SKM-1 (cell line): ENCODE data around the gene TCFL5.
"Not testable (repeated sequence)": the region's sequence is repeated elsewhere in the genome, so short reads cannot be mapped to it uniquely, and the experiment has no call there.

Experiments
- DNase-seq: peaks from one replicate; lab custom pipeline; 2025; ENCODE audit not compliant: unreplicated experiment; lab: John Stamatoyannopoulos, UW

The TCFL5 gene

DNA sequence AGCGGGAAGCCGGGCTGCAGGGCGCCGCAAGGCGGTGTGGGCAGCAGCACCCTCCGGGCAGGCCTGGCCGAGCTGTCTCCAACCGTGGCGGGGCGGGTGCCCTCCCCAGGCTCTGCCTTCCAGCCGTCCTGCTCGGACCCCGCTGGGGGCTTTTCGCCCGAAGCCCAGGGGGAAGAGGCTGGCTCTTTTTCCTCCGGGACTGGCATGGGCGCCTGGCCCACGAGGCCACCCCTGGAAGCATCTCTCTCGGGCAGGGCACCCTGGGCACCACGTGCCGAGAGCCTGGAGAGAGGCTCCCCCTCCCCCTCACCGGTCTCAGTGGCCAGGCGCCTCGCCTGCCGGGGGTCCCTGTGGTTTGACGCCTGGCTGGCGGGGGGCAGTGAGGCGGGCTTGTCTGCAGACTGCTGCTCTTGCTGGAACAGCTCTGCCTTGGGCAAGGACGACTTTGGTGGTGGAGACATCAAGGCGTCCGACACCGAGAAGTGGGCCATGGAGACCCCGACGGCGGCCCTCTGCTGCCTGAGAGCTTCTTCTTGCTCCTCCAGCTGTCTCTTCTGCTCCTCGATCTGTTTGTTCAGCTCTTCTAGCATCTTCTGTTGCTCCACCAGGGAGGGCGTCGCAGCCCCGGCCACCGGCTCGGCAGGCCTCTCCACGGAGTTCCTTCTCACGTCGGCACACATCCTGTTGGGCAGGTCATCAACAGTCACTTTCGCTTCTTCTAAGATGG, 19.5 kb upstream of the TCFL5 start:
- DNase-seq: no peak

DNA sequence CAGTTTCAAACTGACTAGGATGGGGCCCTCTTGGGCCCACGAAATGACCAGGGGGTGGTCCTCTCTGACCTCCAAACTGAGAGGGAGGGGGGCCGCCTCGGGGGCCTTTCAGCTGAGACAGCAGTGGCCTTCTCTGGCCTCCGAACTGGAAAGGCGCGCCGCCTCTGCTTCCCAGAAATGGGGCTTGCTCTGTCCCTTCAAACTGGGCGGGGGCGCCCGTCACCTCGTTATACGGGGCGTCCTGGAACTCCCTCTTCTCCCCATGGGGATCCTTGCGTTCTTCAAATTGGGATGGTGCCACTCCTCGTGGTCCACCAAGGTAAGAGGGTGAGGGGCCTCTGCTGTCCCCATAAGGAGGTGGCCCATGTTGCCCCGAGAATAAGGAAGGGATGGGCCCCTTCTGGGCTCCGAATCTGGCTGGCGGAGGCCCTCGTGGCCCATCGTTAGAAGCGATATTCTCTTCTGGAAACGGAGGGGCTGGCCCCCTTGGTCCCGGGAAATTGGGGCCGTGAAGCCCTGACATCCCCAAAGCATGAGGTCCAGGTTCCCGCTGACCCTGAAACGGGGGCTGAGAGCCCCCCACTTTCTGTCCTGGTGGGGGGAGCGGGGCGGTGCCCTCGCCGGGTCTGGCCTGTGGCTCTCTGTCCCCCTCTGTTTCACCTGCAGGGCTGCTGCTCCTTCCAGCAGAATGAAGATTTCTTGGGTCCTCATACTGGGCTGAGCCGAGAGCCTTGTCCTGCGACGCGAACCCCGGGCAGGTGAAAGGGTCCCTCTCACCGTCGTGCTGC, 18.7 kb upstream of the TCFL5 start:
- no peak for DNase-seq

DNA sequence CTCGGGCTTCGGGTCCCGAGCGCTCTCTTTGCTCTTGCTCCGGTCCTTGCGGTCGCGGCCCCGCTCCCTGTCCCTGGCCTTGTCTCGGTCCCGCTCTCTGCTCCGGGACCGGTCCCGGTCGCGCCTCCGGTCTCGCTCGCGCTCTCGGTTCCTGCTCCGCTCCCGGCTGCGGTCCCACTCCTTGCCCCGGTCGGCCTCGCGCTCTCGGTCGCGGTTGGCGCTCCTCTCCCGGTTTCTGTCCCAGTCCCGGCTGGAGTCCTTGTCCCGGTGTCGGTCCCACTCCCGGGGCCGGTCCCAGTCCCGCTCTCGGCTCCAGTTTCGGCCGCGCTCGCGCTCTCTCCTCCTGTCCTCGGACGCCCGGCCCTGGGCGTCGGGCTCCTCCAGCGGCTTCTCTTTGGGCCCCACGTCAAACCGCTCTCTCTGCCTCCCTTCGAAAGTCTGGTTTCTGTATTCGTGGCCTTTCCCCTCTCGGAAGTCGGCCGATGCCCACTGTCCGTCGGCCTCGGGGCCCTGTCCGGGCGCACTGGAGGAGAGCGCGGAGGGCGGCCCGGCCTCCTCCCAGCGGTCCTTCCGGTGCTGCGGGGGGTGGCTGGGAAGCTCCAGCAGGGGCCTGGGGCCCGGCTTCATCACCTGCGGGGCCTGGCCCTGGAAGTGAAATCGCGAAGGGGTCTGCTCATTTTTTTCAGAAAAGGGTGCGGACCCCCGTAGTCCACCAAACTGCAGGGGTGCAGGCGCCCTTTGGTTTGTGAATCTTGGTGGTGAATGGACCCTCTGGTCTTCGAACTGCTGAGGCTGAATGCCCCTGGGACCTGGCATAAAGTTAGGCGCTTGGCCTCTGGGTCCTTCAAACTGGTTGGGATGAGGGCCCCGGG, 17.9 kb upstream of the TCFL5 start:
- no peak for DNase-seq

DNA sequence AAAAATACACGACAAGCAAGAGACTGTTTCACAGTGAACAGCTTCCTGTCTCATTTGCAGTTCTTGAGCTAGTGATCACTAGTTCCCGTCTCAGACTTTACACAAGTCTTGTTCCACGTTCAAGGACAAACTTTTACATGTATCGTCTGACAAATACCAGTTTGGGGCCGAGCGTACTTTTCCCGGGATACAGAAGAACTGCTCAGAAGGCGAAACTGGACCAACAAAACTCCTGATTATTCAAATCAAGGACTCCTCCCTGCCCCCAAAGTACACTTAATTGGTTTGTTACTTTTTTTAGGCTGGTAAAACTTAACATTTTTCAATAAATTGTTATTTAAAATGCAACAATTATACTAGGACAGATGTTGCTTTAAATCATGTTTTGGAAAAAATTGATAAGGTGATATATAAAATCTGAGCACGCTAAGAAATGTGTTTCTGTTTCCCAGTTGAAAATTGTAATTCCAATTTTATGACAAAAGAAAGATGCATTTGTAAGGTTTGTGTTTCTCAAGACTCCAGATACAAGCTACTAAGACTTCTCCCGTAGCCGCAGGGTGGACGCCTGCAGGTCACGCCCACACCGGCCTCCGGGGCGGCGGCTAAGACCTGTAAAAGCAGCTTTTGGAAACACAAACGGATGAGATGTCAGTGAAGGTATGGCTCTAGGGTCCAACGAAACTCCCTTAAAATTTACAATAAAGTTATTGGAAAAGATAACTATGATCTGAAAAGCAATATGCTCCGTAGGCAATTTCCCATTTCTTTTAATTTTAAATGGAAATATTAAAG, 16.8 kb upstream of the TCFL5 start:
- no peak for DNase-seq

DNA sequence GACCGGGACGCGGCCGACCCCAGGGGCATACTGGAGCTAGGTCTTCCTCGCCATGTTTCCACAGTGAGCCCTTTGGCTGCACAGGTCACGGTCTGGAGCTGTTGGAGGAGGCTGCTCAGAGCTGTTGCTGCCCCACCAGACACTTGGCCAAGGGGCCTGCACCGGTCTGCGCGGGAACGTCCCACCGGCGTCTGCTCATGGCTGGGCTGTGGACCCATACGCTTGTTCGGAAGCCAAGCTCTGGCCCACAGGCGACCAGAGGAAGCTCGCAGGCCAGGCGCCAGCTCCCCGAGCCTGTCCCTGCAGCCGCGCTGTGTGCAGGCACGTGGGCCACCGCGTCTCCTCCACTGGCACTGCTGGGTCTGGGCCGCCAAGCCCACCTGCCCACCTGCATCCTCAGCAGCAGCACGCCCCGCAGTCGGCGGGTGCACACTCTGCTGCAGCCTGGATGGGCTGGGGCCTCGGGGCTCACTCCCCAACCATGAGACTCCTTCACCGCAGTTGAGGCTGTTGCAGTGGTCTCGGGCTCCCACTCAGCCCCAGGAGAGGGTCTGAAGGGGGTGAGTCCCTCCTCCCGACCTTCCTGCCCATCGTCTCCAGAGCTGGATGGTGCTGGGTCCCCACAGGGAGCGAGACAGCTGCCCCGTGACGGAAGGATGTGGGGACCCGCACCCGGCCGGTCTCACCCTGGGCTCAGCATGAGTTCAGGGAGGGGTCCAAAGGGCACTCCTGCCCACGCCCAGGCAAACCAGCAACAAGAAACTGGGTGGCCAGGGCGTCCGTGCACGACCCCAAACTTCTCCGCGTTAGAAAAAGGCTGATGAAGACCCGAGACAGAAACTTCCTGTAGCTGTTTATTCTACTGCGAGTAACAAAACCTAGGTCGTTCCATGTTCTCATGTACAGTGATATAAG, 15.5 kb upstream of the TCFL5 start:
- DNase-seq: no peak

DNA sequence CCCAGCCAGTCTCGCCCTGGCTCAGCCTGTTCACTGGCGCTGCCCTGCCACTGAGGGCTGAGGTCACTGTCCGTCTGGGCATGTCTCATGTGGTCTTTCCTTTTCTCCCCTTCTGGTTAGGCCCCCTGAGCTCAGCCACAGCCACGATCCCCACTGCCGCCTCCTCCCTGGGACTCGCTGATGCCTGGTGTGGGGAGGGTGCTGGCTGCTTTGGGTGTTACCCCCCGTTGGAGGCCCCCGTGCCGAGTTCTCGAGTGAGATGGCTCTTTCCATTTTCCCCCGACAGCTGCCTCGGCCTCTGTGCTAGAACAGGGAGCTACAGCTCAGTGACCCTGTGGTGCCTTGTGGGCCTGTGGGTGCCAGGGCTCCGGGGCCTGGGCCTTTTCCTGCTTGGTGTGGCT, 14.9 kb upstream of the TCFL5 start:
- DNase-seq: no peak

DNA sequence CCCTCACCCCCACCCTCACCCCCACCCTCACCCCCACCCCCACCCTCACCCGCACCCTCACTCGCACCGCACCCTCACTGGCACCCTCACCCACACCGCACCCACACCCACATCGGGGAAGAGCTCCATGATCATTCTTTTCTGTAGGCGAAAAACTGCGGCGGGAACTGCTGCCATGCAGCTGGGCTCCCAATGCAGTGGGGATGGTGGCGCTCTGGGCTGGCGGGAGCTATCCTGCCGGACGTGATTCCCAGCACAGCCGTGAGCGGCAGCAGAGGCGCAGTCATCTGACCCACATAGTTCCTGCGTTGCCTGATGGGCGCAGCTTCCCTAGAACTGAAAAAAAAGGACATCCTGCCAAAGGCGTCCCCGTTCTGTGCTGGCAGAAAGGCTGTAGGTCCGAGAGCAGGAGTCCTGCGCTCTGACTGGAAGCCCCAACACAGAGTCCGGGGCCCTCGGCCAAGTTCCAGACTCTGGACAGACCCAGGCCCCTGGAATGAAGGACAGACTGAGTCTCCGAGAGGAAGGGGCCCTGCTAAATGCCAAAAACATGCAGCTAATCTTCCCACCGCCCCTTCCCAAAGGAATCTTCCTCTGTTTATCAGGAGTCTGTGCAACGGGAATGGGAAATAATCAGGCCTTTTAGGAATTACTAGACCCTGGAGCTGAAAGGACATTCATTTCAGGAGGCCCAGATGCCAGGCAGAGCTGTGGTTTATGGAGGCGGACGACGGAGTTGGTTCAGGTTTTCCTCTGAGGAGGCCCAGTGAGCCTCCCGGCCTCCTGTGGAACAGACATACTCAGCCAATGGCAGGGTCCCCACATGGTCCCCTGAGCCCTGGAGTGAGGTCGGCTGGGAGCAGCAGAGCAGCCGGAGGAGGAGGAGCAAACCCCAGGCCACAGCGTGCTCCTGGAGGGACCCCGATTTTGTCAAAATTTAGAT, 14.1 kb upstream of the TCFL5 start:
- no peak for DNase-seq

DNA sequence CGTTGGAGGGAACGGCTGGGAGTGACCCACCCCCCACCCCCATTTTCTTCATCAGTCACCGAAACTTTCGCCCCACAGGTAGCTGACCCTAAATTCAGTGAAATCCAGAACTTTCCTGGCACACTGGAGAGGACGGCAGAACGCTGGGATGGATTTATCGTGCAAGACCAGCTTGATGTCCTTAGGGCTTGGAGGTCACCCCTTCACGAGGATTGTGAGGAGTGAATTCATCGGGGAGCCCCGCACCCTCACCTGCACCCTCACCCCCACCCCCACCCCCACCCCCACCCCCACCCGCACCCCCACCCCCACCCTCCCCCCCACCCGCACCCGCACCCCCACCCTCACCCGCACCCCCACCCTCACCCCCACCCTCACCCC, 13.3 kb upstream of the TCFL5 start:
- DNase-seq: no peak

DNA sequence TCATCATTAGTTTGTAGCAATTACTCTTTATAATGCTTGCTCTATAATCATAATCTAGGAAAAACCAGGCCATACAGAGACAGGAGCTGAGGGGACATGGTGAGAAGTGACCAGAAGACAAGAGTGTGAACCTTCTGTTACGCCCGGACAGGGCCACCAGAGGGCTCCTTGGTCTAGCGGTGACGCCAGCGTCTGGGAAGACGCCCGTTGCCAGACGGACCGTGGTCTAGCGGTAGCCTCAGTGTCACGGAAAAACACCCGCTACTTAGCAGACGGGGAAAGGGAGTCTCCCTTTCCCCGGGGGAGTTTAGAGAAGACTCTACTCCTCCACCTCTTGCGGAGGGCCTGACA, 12.0 kb upstream of the TCFL5 start:
- not testable (repeated sequence) for DNase-seq

DNA sequence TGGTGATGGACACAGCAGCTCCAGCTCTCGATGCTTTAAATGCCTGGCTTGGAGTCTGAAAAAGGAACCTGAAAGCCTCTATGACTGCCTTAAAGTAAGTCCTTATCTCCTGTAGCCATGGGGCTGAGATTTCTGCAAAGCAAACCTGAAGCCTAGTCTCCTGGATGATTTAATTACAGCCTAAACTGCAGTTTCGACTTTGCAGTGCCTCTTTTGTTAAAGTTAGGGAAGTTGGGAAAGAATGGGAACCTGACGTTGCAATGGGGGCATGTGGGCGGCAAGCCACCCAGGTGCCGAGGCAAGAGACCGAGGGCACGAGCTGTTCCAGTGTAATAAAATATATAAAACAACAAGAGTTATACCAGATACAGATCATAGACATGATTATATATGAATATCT, 11.7 kb upstream of the TCFL5 start:
- DNase-seq: no peak

DNA sequence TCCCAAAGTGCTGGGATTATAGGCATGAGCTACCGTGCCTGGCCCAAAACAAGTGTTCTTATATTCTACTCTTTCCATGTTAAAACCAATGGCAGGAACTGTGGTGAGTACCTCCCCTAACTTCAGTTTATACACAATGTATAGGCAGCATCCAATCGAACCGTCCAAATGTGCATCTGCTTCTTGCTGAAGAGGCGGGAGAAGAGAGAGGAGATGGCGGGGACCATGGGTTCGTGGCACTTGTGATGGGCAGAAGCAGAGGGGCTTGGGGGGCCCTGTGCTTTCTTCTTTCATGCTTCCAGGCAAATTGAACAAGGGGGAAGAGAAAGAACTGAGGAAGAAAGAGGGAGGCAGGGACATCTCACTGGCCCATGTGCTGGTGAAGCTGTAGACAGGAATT, 11.2 kb upstream of the TCFL5 start:
- no peak for DNase-seq

DNA sequence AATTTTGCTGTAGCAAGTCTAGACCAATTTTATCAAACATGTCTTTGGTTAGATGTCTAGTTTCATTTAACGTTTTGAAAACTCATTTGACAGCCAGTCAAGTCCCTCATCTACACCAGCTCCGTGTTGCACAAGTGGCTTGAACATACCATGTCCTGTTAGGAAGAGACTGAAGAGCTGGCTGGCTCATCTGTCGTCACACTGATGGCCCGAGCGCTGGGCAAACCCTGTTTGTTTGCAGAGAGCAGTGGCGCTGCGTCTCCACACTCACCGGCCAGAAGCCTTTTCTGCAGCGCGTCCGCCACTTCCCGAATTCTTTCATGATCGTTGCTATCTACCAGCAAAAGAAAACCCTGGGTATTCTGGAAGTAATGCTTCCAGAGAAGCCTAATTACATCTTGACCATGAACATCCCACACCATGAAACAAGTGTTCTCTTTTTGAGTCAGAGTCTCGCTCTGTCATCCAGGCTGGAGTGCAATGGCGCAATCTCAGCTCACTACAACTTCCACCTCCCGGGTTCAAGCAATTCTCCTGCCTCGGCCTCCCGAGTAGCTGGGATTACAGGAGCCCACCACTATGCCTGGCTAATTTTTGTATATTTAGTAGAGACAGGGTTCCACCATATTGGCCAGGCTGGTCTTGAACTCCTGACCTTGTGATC, 10.7 kb upstream of the TCFL5 start:
- DNase-seq: no peak

DNA sequence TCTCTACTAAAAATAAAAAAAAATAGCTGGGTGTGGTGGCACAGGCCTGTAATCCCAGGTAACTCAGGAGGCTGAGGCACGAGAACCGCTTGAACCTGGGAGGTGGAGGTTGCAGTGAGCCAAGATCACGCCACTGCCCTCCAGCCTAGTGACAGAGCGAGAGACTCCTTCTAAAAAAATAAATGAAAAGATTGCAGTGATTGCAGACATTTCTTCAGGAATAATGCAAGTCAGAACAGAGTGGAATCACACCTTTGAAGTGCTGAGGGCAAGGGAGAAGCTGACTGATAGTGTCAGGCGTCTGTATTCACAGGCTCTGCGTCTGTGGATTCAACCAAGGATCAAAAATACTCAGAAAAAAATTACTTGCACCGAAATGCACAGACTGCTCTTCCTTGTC, 2.6 kb upstream of the TCFL5 start:
- no peak for DNase-seq

DNA sequence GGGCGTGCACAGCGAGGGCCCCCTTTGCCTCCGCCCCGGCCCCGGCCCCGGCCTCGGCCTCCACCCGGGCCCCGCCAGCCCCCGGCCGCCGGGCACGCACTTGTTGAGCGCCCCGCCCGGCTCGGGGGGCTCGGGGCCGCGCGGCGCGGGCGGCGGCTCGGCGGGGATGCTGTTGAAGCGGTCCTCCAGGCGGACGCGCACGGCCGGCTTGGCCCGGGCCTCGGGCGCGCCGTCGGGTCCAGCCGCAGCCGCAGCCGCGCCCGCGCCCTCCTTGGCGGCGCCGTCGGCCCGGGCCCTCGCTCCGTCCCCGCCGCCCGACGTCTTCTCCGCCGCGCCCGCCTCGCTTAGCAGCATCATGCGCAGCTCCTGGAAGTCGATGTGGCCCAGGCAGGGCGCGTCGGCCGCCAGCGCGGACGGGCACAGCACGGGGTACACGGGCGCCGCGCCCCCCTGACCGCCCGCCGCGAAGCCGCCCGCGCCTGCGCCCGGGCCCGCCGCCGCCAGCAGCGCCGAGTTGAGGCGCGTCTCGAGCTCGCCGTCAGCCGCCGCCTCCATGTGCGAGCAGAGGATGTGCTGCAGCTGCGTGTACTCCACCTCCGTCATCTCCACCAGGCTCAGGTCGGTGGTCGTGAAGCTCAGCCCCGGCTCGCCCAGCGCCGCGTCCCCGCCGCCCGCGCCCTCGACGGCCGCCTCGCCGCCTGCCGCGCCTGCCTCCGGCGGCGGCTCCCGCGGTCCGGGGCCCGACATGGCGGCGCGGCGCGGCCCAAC, 514 bp downstream of the TCFL5 start:
- no peak for DNase-seq

DNA sequence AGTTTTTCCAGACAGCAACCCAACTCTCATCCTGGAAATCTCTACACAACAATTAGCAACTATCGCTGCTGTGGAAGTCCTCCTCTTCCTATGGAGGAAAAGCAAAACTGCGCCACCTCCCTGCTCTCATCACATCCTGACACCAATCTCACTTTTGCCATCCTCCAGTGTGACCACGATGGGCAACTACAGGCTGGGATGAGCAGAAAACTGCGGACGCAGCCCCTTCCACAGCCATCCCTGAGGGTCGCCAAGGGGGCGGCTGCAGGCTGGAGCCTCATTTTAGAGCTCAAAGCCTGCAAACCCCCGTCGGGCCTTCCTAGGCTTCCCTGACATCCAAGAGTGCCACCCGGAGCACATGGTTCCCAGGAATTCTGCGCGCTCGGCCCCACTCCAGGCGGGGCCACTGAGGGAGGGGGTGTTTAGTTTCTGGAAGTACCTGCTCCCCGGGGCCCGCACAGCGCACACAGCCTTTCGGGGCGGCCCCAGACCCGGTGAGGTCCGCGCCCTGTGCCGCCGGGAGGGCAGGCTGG, 1.2 kb downstream of the TCFL5 start:
- DNase-seq: no peak

DNA sequence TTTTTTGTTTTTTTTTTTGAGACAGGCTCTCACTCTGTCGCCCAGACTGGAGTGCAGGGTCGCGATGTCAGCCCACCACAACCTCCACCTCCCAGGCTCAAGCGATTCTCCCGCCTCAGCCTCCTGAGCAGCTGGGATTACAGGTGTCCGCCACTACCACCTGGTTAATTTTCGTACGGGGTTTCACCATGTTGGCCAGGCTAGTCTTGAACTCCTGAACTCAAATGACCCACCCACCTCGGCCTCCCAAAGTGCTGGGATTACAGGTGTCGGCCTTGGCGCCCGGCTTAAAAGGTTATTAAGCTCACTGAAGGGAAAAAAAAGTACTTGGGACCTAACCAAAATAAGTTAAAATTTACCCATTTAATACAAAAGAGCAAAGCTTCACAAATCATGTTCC, 1.9 kb downstream of the TCFL5 start:
- DNase-seq: no peak

DNA sequence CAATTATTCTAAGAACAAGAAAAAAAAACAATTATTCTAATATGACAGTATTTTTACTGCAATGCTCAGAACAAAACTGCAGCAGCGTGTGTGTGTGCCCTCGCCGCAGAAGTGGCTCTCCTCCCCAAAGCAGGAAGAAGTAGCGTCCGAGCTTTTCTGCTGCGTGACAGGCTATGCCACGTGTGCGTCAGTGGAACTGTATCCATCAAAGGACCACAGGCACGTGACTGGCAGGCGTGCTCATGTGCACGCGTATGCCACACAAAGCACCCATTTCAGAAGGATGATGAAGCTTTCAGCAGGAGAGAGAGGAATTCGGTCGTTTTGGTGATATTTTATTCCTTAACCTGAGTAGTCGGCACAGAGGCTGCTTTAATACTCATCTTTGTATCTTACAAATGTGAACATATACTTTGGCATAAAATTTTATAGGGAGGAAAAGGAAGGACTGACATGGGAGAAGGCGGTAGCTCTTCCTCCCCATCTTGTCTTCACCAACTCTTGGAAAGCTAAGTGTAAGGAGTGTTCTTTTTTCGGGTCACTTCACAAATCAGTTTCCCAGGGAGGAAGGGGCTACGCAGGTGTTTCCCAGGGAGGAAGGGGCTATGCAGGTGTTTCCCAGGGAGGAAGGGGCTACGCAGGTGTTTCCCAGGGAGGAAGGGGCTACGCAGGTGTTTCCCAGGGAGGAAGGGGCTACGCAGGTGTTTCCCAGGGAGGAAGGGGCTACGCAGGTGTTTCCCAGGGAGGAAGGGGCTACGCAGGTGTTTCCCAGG, 3.4 kb downstream of the TCFL5 start:
- no peak for DNase-seq
